Glomerular endothelial cell (primary cell): ENCODE results near the gene TRIM37. TPM values are rescaled to one million over a fixed set of nuclear protein-coding genes. Genes with fewer than 3 reads are reported as not detected.
"Not testable (repeated sequence)": the region's sequence is repeated elsewhere in the genome, so short reads cannot be mapped to it uniquely, and the experiment has no call there.

Source experiments
- DNase-seq: peaks from one replicate; pipeline ENCODE4 v3.0.0-alpha.2; 2011; ENCODE audit warnings: low read depth, low spot score; ENCODE audit errors: extremely low read depth
- total RNA-seq: library from RNA; depleted of rRNA; stranded (reverse); fragments of >200 nt; gene quantifications from 2 replicates; pipeline ENCODE4 v1.2.3, GENCODE V29; 2015

Gene TRIM37, protein sequence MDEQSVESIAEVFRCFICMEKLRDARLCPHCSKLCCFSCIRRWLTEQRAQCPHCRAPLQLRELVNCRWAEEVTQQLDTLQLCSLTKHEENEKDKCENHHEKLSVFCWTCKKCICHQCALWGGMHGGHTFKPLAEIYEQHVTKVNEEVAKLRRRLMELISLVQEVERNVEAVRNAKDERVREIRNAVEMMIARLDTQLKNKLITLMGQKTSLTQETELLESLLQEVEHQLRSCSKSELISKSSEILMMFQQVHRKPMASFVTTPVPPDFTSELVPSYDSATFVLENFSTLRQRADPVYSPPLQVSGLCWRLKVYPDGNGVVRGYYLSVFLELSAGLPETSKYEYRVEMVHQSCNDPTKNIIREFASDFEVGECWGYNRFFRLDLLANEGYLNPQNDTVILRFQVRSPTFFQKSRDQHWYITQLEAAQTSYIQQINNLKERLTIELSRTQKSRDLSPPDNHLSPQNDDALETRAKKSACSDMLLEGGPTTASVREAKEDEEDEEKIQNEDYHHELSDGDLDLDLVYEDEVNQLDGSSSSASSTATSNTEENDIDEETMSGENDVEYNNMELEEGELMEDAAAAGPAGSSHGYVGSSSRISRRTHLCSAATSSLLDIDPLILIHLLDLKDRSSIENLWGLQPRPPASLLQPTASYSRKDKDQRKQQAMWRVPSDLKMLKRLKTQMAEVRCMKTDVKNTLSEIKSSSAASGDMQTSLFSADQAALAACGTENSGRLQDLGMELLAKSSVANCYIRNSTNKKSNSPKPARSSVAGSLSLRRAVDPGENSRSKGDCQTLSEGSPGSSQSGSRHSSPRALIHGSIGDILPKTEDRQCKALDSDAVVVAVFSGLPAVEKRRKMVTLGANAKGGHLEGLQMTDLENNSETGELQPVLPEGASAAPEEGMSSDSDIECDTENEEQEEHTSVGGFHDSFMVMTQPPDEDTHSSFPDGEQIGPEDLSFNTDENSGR
- 26.3 and 36.4 TPM in 2 replicates for total RNA-seq

DNA sequence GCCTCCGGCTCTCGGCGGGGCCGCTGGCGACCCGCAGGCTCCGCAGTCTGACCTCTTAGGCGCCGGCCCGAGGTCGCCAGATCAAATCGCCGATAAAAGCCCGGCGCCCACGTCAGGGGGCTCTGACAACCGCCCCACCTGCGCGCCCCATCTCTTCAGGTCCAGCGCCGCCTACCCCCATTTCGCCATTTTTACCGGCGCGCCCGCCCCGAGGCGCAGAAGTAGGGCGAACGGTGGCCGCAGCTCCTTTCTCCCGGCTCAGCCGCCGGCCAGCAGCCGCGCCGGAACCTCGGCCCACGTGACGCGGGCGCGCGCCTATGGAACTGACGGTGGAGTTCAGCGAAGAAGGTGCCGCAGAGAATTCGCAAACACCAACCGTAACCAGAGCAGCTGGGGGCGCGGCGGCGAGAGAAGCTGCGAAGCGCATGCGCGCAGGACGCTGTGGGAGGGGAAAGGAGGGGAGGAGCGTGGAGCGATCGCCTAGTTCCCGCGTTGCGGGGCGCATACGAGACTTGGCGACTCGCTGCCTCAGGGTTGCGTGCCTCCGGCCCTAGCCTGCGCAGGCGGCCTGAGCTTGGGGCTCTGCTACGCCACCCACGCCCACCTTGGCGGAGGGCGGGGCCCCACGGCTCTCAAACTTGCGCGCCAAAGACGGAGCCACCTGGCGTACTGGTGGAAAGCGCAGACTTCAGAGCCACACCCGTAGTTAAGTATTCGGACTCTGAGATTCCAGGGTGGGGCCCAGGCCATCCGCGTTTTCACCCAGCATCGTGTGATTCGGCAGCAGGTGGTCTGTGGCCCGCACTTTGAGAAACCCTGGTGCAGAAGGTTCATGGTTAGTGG is at the start of gene TRIM37:
Gene TRIM37, minus strand, starts transcription at position 418 of the 843 bp plus-strand sequence. CDS start 419 bp downstream, outside the sequence.
- DNase-seq: peak; percentile 82

DNA sequence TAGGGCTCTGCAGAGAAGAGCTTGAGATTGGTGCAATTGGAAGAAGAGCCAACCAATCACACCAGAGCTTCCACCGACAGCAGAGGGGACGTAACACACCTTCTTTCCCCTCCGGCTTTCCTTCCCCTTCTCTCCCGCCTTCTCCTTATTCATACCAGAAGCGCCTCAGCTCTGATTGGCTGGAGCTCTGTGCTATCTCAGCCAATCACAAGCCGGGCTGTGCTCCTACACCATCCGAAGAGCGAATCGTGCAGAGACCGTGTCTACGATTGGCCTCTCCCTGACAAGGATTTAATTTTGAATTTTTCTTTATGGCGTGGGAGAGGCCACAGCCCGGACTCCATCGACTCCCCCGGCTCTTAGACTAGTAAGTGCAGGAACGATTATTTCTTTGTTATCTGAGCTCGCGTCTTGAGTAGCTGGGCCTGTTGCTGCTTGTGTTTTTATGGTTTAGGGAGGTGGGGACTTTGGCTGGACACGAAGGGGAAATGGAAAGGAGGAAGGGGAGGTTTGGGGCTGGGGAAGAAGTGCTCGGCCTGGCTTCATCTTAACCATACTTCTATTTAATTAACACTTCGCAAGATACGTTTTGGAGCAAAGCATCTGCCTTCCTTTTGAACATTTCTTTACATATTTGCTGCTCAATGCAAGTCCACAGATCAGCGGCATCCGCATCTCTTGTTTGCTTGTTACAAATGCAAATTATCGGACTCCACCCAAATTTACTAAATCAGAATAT is 48.9 kb upstream of the TRIM37 start, which contains the start of gene PRR11:
Gene PRR11, plus strand, starts transcription at position 308 of the 739 bp plus-strand sequence. CDS start 14,007 bp downstream, outside the sequence.
- peak; percentile 99 for DNase-seq

DNA sequence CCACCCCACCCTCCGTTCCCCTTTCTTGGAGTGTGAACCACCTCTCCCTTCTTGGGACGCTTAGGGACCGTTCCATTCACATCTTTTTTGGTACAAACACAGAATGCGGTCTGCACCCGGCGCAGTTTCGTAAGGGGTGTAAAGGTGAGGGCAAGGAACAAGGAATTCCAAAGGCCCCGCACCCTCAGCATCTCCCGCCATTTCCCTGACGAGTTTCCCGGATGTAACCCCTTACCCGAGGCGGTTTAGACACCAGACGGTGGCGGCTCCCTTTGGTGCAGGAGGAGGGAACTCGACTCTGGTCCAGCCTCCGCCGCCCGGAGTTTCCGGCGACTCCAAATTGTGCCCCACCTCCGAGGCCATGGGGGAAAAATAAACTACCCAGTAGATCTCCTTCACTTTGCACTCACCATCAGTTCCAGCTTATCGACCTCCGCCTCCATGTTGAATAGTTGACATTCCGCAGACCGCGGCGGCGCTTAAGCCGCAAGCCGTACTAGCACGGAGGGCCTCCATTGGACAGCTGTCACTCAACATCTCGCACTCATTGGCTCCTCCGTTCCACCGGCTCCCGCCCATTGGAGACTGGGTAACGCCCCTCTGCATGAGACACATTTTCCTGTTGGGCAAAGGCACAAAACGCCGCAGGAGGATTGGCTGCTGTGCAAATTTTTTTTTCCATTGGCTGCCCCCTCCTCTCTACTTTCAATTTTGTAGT is 48.2 kb upstream of the TRIM37 start, which contains the start of gene SKA2:
Gene SKA2, minus strand, starts transcription at position 466 of the 718 bp plus-strand sequence. Its CDS starts 23 bp downstream, at position 443.
- DNase-seq: no peak

DNA sequence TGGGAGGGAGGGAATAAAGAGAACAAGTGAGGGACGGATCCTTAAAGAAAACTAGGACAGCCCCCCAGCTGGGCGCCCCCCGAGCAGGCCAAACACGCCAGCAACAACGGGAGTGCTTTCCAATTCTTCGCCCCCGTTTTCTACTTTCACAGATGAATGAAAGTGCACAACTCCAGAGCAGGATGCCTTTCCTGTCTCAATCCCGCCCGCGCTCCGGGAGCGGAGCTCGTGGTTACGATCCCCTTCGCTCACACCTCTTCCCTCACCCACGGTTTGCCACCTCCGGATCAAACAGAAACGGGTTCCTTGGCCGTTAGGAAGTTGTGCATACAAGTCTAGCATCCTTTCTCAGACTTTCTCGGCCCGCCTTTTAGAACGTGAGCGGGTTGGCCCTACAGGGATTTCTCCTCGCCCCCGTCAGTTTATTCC is 47.6 kb upstream of the TRIM37 start:
- DNase-seq: no peak

DNA sequence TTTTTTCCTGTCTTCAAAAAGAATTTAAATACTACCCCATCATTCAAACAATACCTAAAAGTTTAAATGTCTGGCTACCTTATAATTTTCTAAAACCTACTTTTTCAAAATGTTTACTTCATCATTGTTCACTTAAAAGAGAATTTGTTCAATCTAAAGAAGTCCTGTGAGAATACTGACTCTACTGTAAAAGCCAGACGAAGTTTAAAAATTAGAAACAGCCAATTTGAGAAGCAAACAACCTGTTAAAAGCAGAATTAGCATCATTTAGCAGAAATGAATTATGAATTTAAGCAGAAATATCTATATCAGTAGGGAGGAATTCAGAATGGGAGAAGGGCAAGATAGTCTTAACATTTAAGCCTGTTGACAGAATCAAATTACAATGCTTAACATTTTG is 46.2 kb upstream of the TRIM37 start:
- DNase-seq: no peak

DNA sequence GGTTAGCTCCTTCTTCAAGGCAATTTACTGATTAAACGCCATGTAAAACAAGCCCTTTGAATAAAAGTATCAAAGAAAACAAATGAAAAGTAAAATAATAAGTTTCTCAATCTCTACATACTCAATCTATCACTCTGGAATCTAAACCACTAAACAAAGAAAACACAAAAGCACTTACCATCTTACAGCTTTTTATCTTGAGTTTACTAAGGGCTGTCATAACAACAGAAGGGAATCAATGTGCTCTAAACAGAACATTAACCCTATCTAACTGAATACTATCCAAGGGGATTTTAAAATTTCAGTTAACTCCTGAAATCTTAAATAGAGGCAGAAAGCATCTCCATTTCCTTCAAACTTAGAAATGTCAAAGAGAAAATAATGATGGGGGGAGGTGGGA is 44.9 kb upstream of the TRIM37 start:
- no peak for DNase-seq

DNA sequence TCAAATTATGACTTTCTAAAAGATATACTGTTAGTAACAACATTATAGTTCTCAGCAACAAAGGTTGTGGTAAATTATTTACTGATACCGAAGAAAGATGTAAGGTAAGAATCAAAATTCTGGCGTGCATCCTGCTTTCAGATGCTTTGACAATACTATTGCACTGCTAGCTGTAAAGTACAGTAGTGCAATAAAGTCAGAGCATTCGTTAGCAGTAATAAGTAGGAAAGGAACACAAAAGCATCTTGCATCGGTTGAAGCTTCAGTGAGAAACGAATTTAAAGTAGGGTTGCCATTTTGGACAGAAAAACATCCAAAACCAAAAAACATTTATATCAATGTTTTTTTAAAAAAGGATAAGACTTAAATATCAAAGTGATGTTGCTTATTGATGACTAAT is 44.3 kb upstream of the TRIM37 start:
- DNase-seq: no peak

DNA sequence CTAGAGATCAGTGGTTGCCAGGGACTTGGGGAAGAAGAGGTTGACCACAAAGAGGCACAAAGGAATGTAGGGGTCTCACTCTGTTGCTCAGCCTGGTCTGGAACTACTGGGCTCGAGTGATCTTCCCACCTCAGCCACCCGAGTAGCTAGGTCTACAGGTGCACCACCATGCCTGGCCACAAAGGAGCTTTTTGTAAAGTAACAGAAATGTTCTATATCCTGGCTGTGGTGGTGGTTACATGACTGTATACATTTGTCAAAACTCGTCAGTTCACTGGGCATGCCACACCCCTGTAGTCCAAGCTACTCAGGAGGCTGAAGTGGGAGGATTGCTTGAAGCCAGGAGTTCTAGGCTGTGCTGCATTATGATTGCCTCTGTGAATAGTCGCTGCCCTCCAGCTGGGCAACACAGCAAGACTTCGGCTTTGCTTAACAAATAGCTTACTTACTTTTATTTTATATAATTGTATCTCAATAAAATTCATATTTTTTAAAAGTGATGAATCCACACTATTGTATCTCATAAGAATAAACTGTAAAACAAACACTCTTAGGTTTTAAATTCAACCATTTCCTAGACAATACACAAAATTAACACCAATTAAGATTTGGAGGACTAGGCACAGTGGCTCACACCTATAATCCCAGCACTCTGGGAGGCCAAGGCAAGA is 43.3 kb upstream of the TRIM37 start:
- no peak for DNase-seq

DNA sequence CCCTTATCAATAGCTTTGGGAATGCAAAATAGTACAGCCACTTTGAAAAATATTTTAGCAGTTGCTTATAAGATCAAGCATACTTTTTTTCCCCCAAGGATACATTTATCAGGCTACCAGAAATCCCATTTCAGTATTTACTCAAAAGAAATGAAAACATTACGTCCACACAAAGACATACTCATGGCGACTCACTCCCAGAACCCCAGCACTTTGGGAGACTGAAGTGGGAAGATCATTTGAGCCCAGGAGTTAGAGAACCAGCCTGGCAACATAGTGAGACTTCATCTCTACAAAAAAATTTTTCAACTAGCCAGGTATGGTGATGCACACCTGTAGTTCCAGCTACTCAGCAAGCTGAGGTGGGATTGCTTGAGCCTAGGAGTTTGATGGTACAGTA is 42.4 kb upstream of the TRIM37 start:
- no peak for DNase-seq

DNA sequence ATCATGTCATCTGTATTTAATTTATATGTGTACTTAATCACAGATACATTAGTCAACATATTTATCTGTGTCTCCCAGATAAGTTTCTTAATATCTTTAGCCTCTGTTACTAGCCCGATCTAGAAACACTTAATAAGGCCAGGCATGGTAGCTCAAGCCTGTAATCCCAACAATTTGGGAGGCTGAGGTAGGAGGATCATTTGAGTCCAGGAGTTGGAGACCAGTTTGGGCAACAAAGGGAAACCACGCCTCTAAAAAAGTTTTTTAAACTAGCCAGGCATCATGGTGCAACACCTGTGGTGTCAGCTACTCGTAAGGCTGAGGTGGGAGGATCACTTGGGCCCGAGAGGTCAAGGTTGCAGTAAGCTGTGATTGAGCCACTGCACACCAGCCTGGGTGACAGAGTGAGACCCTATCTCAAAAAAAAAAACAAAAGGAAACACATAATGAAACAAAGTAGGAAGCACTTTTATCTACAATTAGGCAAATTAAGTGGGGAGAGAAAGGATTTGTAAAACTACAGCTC is 39.0 kb upstream of the TRIM37 start:
- no peak for DNase-seq

DNA sequence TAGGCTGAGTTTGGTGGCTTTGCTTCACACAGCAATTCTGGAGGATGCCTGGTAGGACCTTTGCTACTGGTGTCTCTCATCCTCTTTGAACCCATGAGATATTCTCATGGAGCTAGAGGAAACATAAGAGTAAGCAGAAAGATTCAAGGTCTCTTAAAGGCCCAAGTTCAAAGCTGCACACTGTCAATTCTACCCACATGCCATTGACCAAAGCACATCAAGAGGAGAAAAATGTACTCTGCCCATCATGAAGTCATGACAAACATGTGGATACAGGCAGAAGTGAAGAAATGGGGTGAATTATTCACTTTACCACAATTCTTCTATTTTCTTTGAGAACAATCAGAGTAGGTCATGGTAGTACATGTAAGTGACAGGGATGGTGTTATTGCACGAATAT is 35.2 kb upstream of the TRIM37 start:
- DNase-seq: no peak

DNA sequence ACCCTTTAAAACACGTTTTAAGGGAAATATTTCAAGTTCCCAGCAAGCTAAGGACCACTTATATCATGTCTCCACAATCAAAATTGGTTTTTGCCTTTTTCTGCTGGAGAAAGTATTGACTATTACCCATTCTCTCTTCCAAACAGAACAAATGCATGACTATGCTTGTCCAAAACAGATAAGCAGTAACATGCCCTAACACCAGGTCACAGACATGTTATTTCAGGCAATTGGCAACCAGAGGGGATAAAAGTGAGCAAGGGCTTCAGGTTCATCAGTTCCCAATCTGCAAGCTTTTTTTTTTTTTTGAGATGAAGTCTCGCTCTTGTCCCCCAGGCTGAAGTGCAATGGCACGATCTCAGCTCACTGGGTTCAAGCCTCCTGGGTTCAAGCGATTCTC is 33.3 kb upstream of the TRIM37 start:
- no peak for DNase-seq

DNA sequence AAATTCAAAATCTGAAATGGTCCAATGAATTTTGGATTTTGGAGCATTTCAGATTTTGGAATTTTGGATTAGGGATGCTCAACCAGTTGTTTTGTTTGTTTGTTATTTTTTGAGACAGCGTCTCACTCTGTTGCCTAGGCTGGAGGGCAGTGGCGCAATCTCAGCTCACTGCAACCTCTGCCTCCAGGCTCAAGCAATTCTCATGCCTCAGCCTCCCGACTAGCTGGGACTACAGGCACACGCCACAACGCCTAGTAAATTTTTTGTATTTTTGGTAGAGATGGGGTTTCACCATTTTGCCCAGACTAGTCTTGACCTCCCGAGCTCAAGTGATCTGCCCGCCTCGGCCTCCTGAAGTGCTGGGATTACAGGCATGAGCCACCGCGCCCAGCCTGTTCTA is 31.7 kb upstream of the TRIM37 start:
- not testable (repeated sequence) for DNase-seq

DNA sequence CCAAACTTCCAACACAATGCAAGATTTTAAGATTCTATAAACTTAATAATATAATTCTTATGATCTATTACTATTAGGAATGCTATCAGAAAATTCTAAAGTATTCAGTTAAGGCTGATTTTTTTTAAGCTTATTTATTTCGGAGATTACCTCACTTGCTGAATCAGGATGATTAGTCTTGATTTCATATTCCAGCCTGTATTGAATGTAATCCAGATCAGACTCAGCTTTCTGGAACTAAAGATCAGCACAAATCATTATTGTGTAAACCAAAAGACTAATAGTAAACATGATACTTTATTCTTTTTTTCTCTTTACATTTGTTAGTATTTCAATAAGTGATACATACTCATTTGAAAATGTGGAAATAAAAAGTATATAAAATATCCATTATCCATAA is 24.5 kb upstream of the TRIM37 start:
- no peak for DNase-seq

DNA sequence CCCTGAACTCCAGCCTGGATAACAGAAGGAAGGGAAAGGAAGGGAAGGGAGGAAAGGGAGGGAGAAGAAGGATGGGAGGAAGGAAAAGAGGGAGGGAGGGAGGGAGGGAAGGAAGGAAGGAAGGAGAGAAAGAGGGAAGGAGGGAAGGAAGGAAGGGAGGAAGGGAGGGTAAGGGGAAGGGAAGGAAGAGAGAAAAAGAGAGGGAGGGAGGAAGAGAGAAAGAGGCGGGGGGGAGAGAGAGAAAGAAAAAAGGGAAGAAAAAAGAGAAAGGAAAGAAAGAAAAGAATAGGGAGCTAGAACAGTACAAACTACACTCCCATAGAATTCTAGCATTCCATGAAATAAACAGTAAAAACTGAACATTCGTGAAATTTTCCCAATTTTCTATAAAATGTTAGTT is 23.1 kb upstream of the TRIM37 start:
- DNase-seq: no peak

DNA sequence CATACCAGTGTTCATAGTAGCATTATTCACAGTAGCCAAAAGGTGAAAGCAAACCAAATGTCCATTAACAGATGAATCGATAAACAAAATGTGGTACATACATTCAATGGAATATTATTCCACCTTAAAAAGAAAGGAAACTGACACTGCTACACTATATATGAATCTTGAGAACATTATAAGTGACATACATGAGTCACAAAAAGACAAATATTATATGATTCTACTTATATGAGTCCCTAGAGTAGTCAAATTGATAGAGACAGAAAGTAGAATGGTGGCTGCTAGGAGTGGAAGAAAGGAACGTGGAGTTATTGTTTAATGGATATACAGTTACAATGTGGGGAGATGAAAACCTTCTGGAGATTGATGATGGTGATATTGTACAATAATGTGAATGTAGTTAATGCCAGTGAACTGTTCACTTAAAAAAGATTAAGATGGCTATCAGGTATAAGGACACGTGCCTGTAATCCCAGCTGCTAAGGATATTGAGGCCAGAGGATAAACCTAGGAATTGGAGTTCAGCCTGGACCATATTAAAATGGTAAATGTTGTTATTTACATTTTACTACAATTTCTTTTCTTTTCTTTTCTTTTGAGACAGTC is 20.2 kb upstream of the TRIM37 start:
- DNase-seq: no peak

DNA sequence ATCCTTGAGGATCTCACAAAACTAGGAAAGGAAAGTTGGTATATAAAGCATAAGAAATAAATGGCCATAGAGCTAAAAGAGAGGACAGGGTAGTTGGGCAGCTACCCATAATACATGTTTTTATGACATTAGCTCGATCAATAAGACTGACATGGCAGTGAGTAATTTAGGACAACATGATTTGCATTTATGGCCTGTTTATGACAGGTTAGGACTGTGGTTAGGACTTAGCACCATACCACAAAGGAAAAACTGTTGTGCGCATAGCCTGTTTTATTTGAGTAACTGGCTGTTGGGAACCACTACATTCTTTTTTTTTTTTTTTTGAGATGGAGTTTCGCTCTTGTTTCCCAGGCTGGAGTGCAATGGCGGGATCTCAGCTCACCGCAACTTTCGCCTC is 18.0 kb upstream of the TRIM37 start:
- no peak for DNase-seq
